T-helper 1 cell treated with Interleukin-12 subunit alpha and Interleukin-12 subunit beta and Interleukin-4 antibody, amounts not matched to agents 30 μg/mL and 1 μg/mL, for 36 hours (primary cell): Measurements from ENCODE around the gene RASGRP3.
"Not testable (repeated sequence)": the region's sequence is repeated elsewhere in the genome, so short reads cannot be mapped to it uniquely, and the experiment has no call there.

Experiments
- H3K27ac Mint-ChIP-seq: one replicate; pipeline ENCODE4 v1.8.0; 2021; ENCODE audit warnings: mild to moderate bottlenecking, mixed read lengths
- H3K27me3 Mint-ChIP-seq: one replicate; pipeline ENCODE4 v1.8.0; 2021; ENCODE audit warnings: low read depth, mixed read lengths
- H3K36me3 Mint-ChIP-seq: one replicate; pipeline ENCODE4 v1.8.0; 2021; ENCODE audit warnings: low read depth, mixed read lengths
- H3K4me1 Mint-ChIP-seq: one replicate; pipeline ENCODE4 v1.8.0; 2021; ENCODE audit warnings: low read depth, mixed read lengths
- H3K4me3 Mint-ChIP-seq: one replicate; pipeline ENCODE4 v1.8.0; 2021; ENCODE audit warnings: mild to moderate bottlenecking, moderate library complexity, mixed read lengths
- H3K9me3 Mint-ChIP-seq: one replicate; pipeline ENCODE4 v1.8.0; 2021; ENCODE audit warnings: mixed read lengths

Gene RASGRP3

GRCh38 chr2:33476131-33476792 is at the start of gene RASGRP3:
RASGRP3 (plus strand) TSS chr2:33476649; CDS start chr2:33515137, 38,488 bp downstream.
- Mint-ChIP-seq H3K36me3 (peaks cover 1% of the 10 kb centered on the region), H3K27me3 (peaks cover 8% of the 10 kb centered on the region), H3K27ac (peak within 1 kb of the TSS; percentile 99), H3K4me1 (peaks cover 27% of the 10 kb centered on the region), H3K9me3 (no peaks in the 10 kb centered on the region), H3K4me3 (peak within 1 kb of the TSS; percentile 91)

- Mint-ChIP-seq H3K4me1 (no peaks in the 10 kb centered on the region), H3K27me3 (no peaks in the 10 kb centered on the region), H3K4me3 (no peak overlapping the region), H3K36me3 (no peaks in the 10 kb centered on the region), H3K27ac (no peak overlapping the region), H3K9me3 (no peaks in the 10 kb centered on the region)
These were observed 49.7 kb upstream of the RASGRP3 start for GRCh38 chr2:33426666-33427231.

GRCh38 chr2:33430077-33430476 is 46.4 kb upstream of the RASGRP3 start:
- no peaks in the 10 kb centered on the region for H3K9me3 Mint-ChIP-seq
- H3K27ac Mint-ChIP-seq, result no peak overlapping the region
- H3K4me1 Mint-ChIP-seq, result no peaks in the 10 kb centered on the region
- H3K36me3 Mint-ChIP-seq, result no peaks in the 10 kb centered on the region
- peaks cover 9% of the 10 kb centered on the region for H3K27me3 Mint-ChIP-seq
- no peak overlapping the region for H3K4me3 Mint-ChIP-seq

GRCh38 chr2:33430856-33431255 is 45.6 kb upstream of the RASGRP3 start:
- Mint-ChIP-seq H3K27me3 (peaks cover 9% of the 10 kb centered on the region), H3K4me3 (no peak overlapping the region), H3K9me3 (no peaks in the 10 kb centered on the region), H3K4me1 (no peaks in the 10 kb centered on the region), H3K27ac (no peak overlapping the region), H3K36me3 (no peaks in the 10 kb centered on the region)

GRCh38 chr2:33432871-33433270 is 43.6 kb upstream of the RASGRP3 start:
- no peaks in the 10 kb centered on the region for H3K36me3 Mint-ChIP-seq
- H3K9me3 Mint-ChIP-seq, result no peaks in the 10 kb centered on the region
- H3K4me1 Mint-ChIP-seq, result no peaks in the 10 kb centered on the region
- H3K27ac Mint-ChIP-seq, result no peak overlapping the region
- H3K4me3 Mint-ChIP-seq, result no peak overlapping the region
- peaks cover 9% of the 10 kb centered on the region for H3K27me3 Mint-ChIP-seq

- Mint-ChIP-seq H3K36me3 (no peaks in the 10 kb centered on the region), H3K4me3 (no peak overlapping the region), H3K27me3 (peaks cover 9% of the 10 kb centered on the region), H3K27ac (no peak overlapping the region), H3K4me1 (no peaks in the 10 kb centered on the region), H3K9me3 (no peaks in the 10 kb centered on the region)
These were observed 42.9 kb upstream of the RASGRP3 start for GRCh38 chr2:33433279-33434235.

- H3K27ac Mint-ChIP-seq, result no peak overlapping the region
- no peaks in the 10 kb centered on the region for H3K4me1 Mint-ChIP-seq
- H3K9me3 Mint-ChIP-seq, result no peaks in the 10 kb centered on the region
- H3K27me3 Mint-ChIP-seq, result peaks cover 18% of the 10 kb centered on the region
- H3K4me3 Mint-ChIP-seq, result no peak overlapping the region
- H3K36me3 Mint-ChIP-seq, result no peaks in the 10 kb centered on the region
These were observed 40.9 kb upstream of the RASGRP3 start for GRCh38 chr2:33435518-33435917.

GRCh38 chr2:33436083-33436482 is 40.4 kb upstream of the RASGRP3 start:
- no peak overlapping the region for H3K27ac Mint-ChIP-seq
- H3K4me3 Mint-ChIP-seq, result no peak overlapping the region
- no peaks in the 10 kb centered on the region for H3K9me3 Mint-ChIP-seq
- no peaks in the 10 kb centered on the region for H3K4me1 Mint-ChIP-seq
- no peaks in the 10 kb centered on the region for H3K36me3 Mint-ChIP-seq
- H3K27me3 Mint-ChIP-seq, result peaks cover 18% of the 10 kb centered on the region

GRCh38 chr2:33437297-33437696 is 39.2 kb upstream of the RASGRP3 start:
- Mint-ChIP-seq H3K9me3 (no peaks in the 10 kb centered on the region), H3K36me3 (no peaks in the 10 kb centered on the region), H3K4me1 (no peaks in the 10 kb centered on the region), H3K27ac (no peak overlapping the region), H3K27me3 (peaks cover 17% of the 10 kb centered on the region), H3K4me3 (no peak overlapping the region)

GRCh38 chr2:33437815-33438214 is 38.6 kb upstream of the RASGRP3 start:
- H3K27ac Mint-ChIP-seq, result no peak overlapping the region
- no peaks in the 10 kb centered on the region for H3K36me3 Mint-ChIP-seq
- H3K9me3 Mint-ChIP-seq, result no peaks in the 10 kb centered on the region
- no peak overlapping the region for H3K4me3 Mint-ChIP-seq
- no peaks in the 10 kb centered on the region for H3K4me1 Mint-ChIP-seq
- H3K27me3 Mint-ChIP-seq, result peaks cover 17% of the 10 kb centered on the region

GRCh38 chr2:33441235-33441810 is 35.1 kb upstream of the RASGRP3 start:
- Mint-ChIP-seq H3K36me3 (no peaks in the 10 kb centered on the region), H3K4me3 (no peak overlapping the region), H3K4me1 (no peaks in the 10 kb centered on the region), H3K27me3 (peaks cover 18% of the 10 kb centered on the region), H3K9me3 (no peaks in the 10 kb centered on the region), H3K27ac (no peak overlapping the region)

- H3K4me3 Mint-ChIP-seq, H3K36me3 Mint-ChIP-seq, H3K4me1 Mint-ChIP-seq, H3K27ac Mint-ChIP-seq, H3K9me3 Mint-ChIP-seq: not testable (repeated sequence)
- H3K27me3 Mint-ChIP-seq, result peaks cover 18% of the 10 kb centered on the region
These were observed 34.4 kb upstream of the RASGRP3 start for GRCh38 chr2:33442052-33442451.

- Mint-ChIP-seq H3K4me1 (no peaks in the 10 kb centered on the region), H3K9me3 (no peaks in the 10 kb centered on the region), H3K27ac (no peak overlapping the region), H3K36me3 (no peaks in the 10 kb centered on the region), H3K4me3 (no peak overlapping the region), H3K27me3 (peaks cover 18% of the 10 kb centered on the region)
These were observed 33.8 kb upstream of the RASGRP3 start for GRCh38 chr2:33442528-33443079.

GRCh38 chr2:33443274-33443829 is 33.1 kb upstream of the RASGRP3 start:
- peaks cover 18% of the 10 kb centered on the region for H3K27me3 Mint-ChIP-seq
- H3K4me1 Mint-ChIP-seq, result no peaks in the 10 kb centered on the region
- H3K9me3 Mint-ChIP-seq, result no peaks in the 10 kb centered on the region
- H3K36me3 Mint-ChIP-seq, result no peaks in the 10 kb centered on the region
- no peak overlapping the region for H3K27ac Mint-ChIP-seq
- no peak overlapping the region for H3K4me3 Mint-ChIP-seq
